Measurements from ENCODE around the gene ALKBH2. TPM values are rescaled to one million over a fixed set of nuclear protein-coding genes. Genes with fewer than 3 reads are reported as not detected.

ALKBH2 gene
- polyA plus RNA-seq, 1 experiment, result 23.3 TPM

GRCh38 chr12:109126784-109127183 lies 33.5 kb upstream of the ALKBH2 start:
- TF ChIP-seq CTCF (IDR thresholded peaks at IDR 0.05; ENCODE audit: insufficient read depth, low read depth, low read length), result no peak
- POLR2A ChIA-PET, result no interaction called here
- CTCF ChIA-PET, result interaction anchor here (2.2 kb wide), 1 partner anchor 15 kb away, joined by 7 read pairs; no protein-coding TSS in a partner anchor
- Histone ChIP-seq H3K4me3 (ENCODE audit: low read depth, low read length) (no peak overlapping the region), H3K27me3 (ENCODE audit: control insufficient read depth, insufficient read depth, low read length) (no peaks in the 10 kb centered on the region), H3K36me3 (ENCODE audit: control insufficient read depth, insufficient read depth, low read length) (no peaks in the 10 kb centered on the region)
- no peak for DNase-seq (ENCODE audit: low read depth)

GRCh38 chr12:109125791-109126190 lies 32.5 kb upstream of the ALKBH2 start:
- no peak for TF ChIP-seq CTCF (IDR thresholded peaks at IDR 0.05; ENCODE audit: insufficient read depth, low read depth, low read length)
- H3K27me3 ChIP-seq (ENCODE audit: control insufficient read depth, insufficient read depth, low read length), result no peaks in the 10 kb centered on the region
- POLR2A ChIA-PET, result no interaction called here

GRCh38 chr12:109124878-109125648 lies 31.8 kb upstream of the ALKBH2 start:
- POLR2A ChIA-PET, result interaction anchor here (0.6 kb wide), 1 partner anchor 13 kb away, joined by 3 read pairs; no protein-coding TSS in a partner anchor
- Histone ChIP-seq H3K36me3 (ENCODE audit: control insufficient read depth, insufficient read depth, low read length) (no peaks in the 10 kb centered on the region), H3K4me3 (ENCODE audit: low read depth, low read length) (no peak overlapping the region), H3K27me3 (ENCODE audit: control insufficient read depth, insufficient read depth, low read length) (no peaks in the 10 kb centered on the region)
- no peak for DNase-seq (ENCODE audit: low read depth)
- no peak for TF ChIP-seq CTCF (IDR thresholded peaks at IDR 0.05; ENCODE audit: insufficient read depth, low read depth, low read length)
- CTCF ChIA-PET, result interaction anchor here (1.0 kb wide), 1 partner anchor 9 kb away, joined by 3 read pairs; no protein-coding TSS in a partner anchor

More at GRCh38 chr12:109125791-109126190, 32.5 kb upstream of the ALKBH2 start:
- DNase-seq (ENCODE audit: low read depth), result no peak
- Histone ChIP-seq H3K4me3 (ENCODE audit: low read depth, low read length) (no peak overlapping the region), H3K36me3 (ENCODE audit: control insufficient read depth, insufficient read depth, low read length) (no peaks in the 10 kb centered on the region)
- CTCF ChIA-PET, result interaction anchor here (1.0 kb wide), 1 partner anchor 9 kb away, joined by 3 read pairs; no protein-coding TSS in a partner anchor

- POLR2A ChIA-PET, result no interaction called here
- no peak for TF ChIP-seq CTCF (IDR thresholded peaks at IDR 0.05; ENCODE audit: insufficient read depth, low read depth, low read length)
- CTCF ChIA-PET, result interaction anchor here (2.2 to 2.3 kb wide), 2 partner anchors 9 kb away, joined by 11 to 17 read pairs; no protein-coding TSS in a partner anchor
Measured at GRCh38 chr12:109121346-109121880, 28.1 kb upstream of the ALKBH2 start.

GRCh38 chr12:109120557-109120956 lies 27.3 kb upstream of the ALKBH2 start:
- no peaks in the 10 kb centered on the region for H3K36me3 ChIP-seq (ENCODE audit: control insufficient read depth, insufficient read depth, low read length)
- POLR2A ChIA-PET, result no interaction called here
- no peaks in the 10 kb centered on the region for H3K27me3 ChIP-seq (ENCODE audit: control insufficient read depth, insufficient read depth, low read length)
- CTCF ChIA-PET, result interaction anchor here (0.6 to 2.2 kb wide), 3 partner anchors 9 to 274 kb away, joined by 3 to 11 read pairs (median 3); no protein-coding TSS in a partner anchor
- TF ChIP-seq CTCF (IDR thresholded peaks at IDR 0.05; ENCODE audit: insufficient read depth, low read depth, low read length), result no peak
- H3K4me3 ChIP-seq (ENCODE audit: low read depth, low read length), result no peak overlapping the region
- DNase-seq (ENCODE audit: low read depth), result no peak

More at GRCh38 chr12:109121346-109121880, 28.1 kb upstream of the ALKBH2 start:
- Histone ChIP-seq H3K36me3 (ENCODE audit: control insufficient read depth, insufficient read depth, low read length) (no peaks in the 10 kb centered on the region), H3K27me3 (ENCODE audit: control insufficient read depth, insufficient read depth, low read length) (no peaks in the 10 kb centered on the region), H3K4me3 (ENCODE audit: low read depth, low read length) (no peak overlapping the region)
- DNase-seq (ENCODE audit: low read depth), result no peak
